HFFc6 (cell line): ENCODE measurements around the gene SLCO4A1. TPM values are rescaled to one million over a fixed set of nuclear protein-coding genes. Genes with fewer than 3 reads are reported as not detected.

Source experiments
- DNase-seq: peaks from one replicate; pipeline ENCODE4 v3.0.0-alpha.2; 2018
- H3K27ac Mint-ChIP-seq: 2 replicates; pipeline ENCODE4 v1.8.0; 2020; ENCODE audit warnings: mild to moderate bottlenecking, mixed read lengths
- H3K27me3 Mint-ChIP-seq: 2 replicates; pipeline ENCODE4 v1.8.0; 2021; ENCODE audit warnings: mild to moderate bottlenecking, moderate library complexity, mixed read lengths; ENCODE audit not compliant: insufficient read depth
- H3K36me3 Mint-ChIP-seq: 2 replicates; pipeline ENCODE4 v1.8.0; 2021; ENCODE audit warnings: low read depth, mixed read lengths
- H3K4me1 Mint-ChIP-seq: 2 replicates; pipeline ENCODE4 v1.8.0; 2020; ENCODE audit warnings: low read depth, mixed read lengths
- H3K4me3 Mint-ChIP-seq: 2 replicates; pipeline ENCODE4 v1.8.0; 2020; ENCODE audit warnings: mild to moderate bottlenecking, moderate library complexity, mixed read lengths
- H3K9me3 Mint-ChIP-seq: 2 replicates; pipeline ENCODE4 v1.8.0; 2020; ENCODE audit warnings: mild to moderate bottlenecking, mixed read lengths
- total RNA-seq, 6 experiments: library from RNA; stranded (reverse); fragmentation: NEBNext Ultra II Directional; extraction: Animal tissue kit (Norgen Biotek cat#: 25700); gene quantifications; 2 replicates in 1 of 6; 3 replicates in 5 of 6; pipeline ENCODE4 v1.2.3, GENCODE V29; 2021
- TF ChIP-seq, protein P1 (sequence below): fragments of 200-600 bp; sonication (generic); IDR thresholded peaks from 2 replicates; pipeline ENCODE4 v1.5.0; 2021; ENCODE audit warnings: antibody characterized with exemption, mild to moderate bottlenecking

The SLCO4A1 gene
- total RNA-seq, 6 experiments from 2014 or later = 2.7 to 6.5 (median 3.4) TPM

- TF ChIP-seq, protein P1, sequence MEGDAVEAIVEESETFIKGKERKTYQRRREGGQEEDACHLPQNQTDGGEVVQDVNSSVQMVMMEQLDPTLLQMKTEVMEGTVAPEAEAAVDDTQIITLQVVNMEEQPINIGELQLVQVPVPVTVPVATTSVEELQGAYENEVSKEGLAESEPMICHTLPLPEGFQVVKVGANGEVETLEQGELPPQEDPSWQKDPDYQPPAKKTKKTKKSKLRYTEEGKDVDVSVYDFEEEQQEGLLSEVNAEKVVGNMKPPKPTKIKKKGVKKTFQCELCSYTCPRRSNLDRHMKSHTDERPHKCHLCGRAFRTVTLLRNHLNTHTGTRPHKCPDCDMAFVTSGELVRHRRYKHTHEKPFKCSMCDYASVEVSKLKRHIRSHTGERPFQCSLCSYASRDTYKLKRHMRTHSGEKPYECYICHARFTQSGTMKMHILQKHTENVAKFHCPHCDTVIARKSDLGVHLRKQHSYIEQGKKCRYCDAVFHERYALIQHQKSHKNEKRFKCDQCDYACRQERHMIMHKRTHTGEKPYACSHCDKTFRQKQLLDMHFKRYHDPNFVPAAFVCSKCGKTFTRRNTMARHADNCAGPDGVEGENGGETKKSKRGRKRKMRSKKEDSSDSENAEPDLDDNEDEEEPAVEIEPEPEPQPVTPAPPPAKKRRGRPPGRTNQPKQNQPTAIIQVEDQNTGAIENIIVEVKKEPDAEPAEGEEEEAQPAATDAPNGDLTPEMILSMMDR = no peak
- Mint-ChIP-seq H3K9me3 (no peaks in the 10 kb centered on the region), H3K4me3 (no peak overlapping the region), H3K27ac (no peak overlapping the region), H3K27me3 (no peaks in the 10 kb centered on the region; the same call in none of the 2 replicates), H3K4me1 (peaks cover 16% of the 10 kb centered on the region), H3K36me3 (no peaks in the 10 kb centered on the region)
- DNase-seq = no peak
Measured at GRCh38 chr20:62666736-62667529, 24.6 kb downstream of the SLCO4A1 start.

DNA sequence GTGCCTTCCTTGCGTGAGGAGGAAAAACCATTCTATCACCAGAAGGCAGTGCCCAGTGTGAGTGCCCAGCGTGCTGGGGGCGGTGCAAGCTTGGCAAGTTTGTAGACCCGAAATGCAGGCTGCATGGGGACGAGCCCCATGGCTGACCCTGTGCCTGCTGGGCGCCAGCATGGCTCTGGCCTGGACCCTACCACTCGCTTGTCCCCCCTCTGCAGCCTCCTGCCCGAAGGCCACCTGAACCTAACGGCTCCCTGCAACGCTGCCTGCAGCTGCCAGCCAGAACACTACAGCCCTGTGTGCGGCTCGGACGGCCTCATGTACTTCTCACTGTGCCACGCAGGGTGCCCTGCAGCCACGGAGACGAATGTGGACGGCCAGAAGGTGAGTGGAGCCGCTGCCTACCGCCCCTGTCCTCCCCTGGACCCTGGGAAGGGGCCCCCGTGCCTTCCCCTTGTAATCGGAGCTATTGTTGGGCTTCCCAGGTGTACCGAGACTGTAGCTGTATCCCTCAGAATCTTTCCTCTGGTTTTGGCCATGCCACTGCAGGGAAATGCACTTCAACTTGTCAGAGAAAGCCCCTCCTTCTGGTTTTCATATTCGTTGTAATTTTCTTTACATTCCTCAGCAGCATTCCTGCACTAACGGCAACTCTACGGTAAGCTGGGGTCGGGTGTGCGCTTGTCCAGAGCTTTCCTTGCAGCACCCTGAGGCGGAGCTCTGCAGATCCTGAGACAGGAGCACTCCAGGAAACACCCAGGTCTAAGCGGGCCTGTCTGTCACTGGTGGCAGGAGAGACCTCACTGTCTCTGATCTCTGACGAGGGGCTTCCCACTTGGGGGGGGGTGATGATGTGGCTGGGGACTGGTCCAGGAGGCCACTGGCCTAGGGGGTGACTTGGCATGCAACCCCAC lies 25.5 kb downstream of the SLCO4A1 start:
- no peak for DNase-seq
- Mint-ChIP-seq H3K4me1 (peaks cover 7% of the 10 kb centered on the region), H3K9me3 (no peaks in the 10 kb centered on the region), H3K27ac (no peak overlapping the region), H3K36me3 (no peaks in the 10 kb centered on the region), H3K27me3 (no peaks in the 10 kb centered on the region; the same call in none of the 2 replicates), H3K4me3 (no peak overlapping the region)
- TF ChIP-seq, protein P1 = no peak

DNA sequence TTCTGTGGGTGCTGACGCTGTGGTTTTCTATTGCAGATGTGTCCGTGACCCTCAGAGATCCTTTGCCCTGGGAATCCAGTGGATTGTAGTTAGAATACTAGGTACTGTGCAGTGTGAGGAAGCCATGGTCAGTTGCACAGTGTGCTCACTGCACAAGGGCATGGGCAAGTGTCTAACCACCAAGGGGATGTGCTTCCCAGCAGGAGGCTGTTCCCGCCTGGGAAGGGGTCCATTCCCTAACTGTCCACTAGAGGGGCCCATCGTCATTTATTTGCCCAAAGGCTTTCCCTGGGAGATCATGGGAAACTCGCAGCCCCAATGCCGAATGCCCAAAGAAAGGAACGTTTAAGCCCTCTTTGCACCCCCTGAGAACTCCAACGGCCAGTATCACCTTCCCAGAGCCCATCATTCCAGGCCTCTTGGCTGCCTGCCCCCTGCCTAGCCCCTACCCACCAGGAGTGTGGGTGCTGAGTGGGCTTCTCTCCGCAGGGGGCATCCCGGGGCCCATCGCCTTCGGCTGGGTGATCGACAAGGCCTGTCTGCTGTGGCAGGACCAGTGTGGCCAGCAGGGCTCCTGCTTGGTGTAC lies 26.2 kb downstream of the SLCO4A1 start:
- H3K36me3 Mint-ChIP-seq = no peaks in the 10 kb centered on the region
- TF ChIP-seq, protein P1 = peak; percentile 94
- no peaks in the 10 kb centered on the region; the same call in none of the 2 replicates for H3K27me3 Mint-ChIP-seq
- H3K27ac Mint-ChIP-seq = no peak overlapping the region
- H3K4me1 Mint-ChIP-seq = no peaks in the 10 kb centered on the region
- no peaks in the 10 kb centered on the region for H3K9me3 Mint-ChIP-seq
- DNase-seq = peak; percentile 57
- H3K4me3 Mint-ChIP-seq = no peak overlapping the region

DNA sequence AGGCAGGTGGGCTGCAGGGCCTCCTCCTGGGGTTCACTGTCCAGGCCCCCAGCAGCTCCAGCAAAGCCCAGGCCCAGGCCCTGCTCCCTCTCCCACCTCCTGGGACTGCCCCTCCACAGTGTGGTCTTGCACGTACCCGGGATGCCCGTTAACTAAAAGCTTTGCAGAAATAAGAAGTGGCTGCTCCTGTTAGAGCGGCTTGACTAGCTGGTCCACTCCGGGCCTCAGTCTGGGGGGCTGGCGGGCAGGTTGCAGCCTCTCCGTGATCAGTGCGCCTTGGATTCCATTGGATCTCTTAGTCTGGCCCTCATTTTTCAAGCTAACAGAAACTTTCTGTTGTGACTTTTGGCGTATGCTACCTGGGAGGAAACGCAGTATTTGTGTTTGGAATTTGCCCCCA lies 26.9 kb downstream of the SLCO4A1 start:
- Mint-ChIP-seq H3K27me3 (no peaks in the 10 kb centered on the region; the same call in none of the 2 replicates), H3K27ac (no peak overlapping the region), H3K36me3 (no peaks in the 10 kb centered on the region), H3K4me1 (no peaks in the 10 kb centered on the region), H3K9me3 (no peaks in the 10 kb centered on the region), H3K4me3 (no peak overlapping the region)
- DNase-seq = no peak
- TF ChIP-seq, protein P1 = no peak

DNA sequence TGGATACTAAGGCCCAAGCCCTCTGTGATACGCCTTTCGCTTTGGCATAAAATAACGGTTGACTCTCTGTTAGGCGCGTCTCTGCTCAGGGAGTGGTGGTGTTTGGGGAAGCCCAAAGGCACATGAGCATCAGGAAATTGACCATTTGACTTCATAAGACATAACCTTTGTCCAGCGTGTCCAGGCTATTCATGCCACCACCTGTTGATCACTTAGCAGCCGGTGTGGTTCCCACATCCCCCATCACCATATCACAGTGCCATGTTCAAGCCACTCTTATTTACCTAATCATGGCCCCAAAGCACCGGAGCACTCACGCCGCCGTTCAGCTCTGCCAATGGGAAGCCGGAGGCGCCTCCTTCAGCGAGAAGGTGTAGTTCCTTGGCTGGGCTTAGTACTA lies 27.9 kb downstream of the SLCO4A1 start:
- H3K4me3 Mint-ChIP-seq = no peak overlapping the region
- TF ChIP-seq, protein P1 = no peak
- H3K4me1 Mint-ChIP-seq = peaks cover 6% of the 10 kb centered on the region; the same call in 1 of the 2 replicates
- H3K36me3 Mint-ChIP-seq = no peaks in the 10 kb centered on the region
- DNase-seq = no peak
- H3K27ac Mint-ChIP-seq = no peak overlapping the region
- H3K27me3 Mint-ChIP-seq = no peaks in the 10 kb centered on the region; the same call in none of the 2 replicates
- H3K9me3 Mint-ChIP-seq = no peaks in the 10 kb centered on the region
